HG03460 (cell line): ENCODE data around the gene TAAR9.
"Not testable (repeated sequence)": the region's sequence is repeated elsewhere in the genome, so short reads cannot be mapped to it uniquely, and the experiment has no call there.

Experiments used
- ATAC-seq: cut with Tn5 transposase; IDR thresholded peaks from one replicate; pipeline ENCODE4 v1.9.1; 2021; ENCODE audit not compliant: unreplicated experiment

The TAAR9 gene

GRCh38 chr6:132513831-132514545 lies 24.1 kb upstream of the TAAR9 start:
- ATAC-seq: no peak

- ATAC-seq: no peak
Measured at GRCh38 chr6:132515386-132515785, 22.7 kb upstream of the TAAR9 start.

- ATAC-seq: no peak
Measured at GRCh38 chr6:132520953-132521352, 17.1 kb upstream of the TAAR9 start.

- ATAC-seq: no peak
Measured at GRCh38 chr6:132524646-132525045, 13.4 kb upstream of the TAAR9 start.

- no peak for ATAC-seq
Measured at GRCh38 chr6:132525866-132526265, 12.2 kb upstream of the TAAR9 start.

GRCh38 chr6:132526461-132526860 lies 11.6 kb upstream of the TAAR9 start:
- ATAC-seq: no peak

GRCh38 chr6:132527791-132528190 lies 10.3 kb upstream of the TAAR9 start:
- no peak for ATAC-seq

- peak; percentile 91 for ATAC-seq
Measured at GRCh38 chr6:132530293-132530974, 7.6 kb upstream of the TAAR9 start.

GRCh38 chr6:132534546-132534945 lies 3.5 kb upstream of the TAAR9 start:
- not testable (repeated sequence) for ATAC-seq

- ATAC-seq: no peak
Measured at GRCh38 chr6:132537145-132537544, 932 bp upstream of the TAAR9 start.

- ATAC-seq: no peak
Measured at GRCh38 chr6:132544826-132545225, 6.7 kb downstream of the TAAR9 start.

- no peak for ATAC-seq
Measured at GRCh38 chr6:132548746-132549463, 10.8 kb downstream of the TAAR9 start.

GRCh38 chr6:132551214-132551613 lies 13.1 kb downstream of the TAAR9 start:
- no peak for ATAC-seq

GRCh38 chr6:132552372-132552771 lies 14.3 kb downstream of the TAAR9 start, which contains the start of gene TAAR8:
Gene TAAR8, plus strand, starts transcription at chr6:132552672. Its CDS starts 21 bp downstream, at chr6:132552693.
- no peak for ATAC-seq

GRCh38 chr6:132560087-132560486 lies 22.0 kb downstream of the TAAR9 start:
- ATAC-seq: not testable (repeated sequence)

GRCh38 chr6:132566404-132566803 lies 28.3 kb downstream of the TAAR9 start:
- ATAC-seq: no peak

GRCh38 chr6:132567566-132567965 lies 29.5 kb downstream of the TAAR9 start:
- no peak for ATAC-seq

GRCh38 chr6:132568611-132569010 lies 30.5 kb downstream of the TAAR9 start:
- no peak for ATAC-seq

- ATAC-seq: no peak
Measured at GRCh38 chr6:132569170-132569569, 31.1 kb downstream of the TAAR9 start.

- ATAC-seq: no peak
Measured at GRCh38 chr6:132570221-132570777, 32.2 kb downstream of the TAAR9 start, which contains the start of gene TAAR6. Gene TAAR6, plus strand, starts transcription at chr6:132570322. Its CDS starts 0 bp downstream, at chr6:132570322.

GRCh38 chr6:132571774-132572173 lies 33.7 kb downstream of the TAAR9 start:
- no peak for ATAC-seq
